GM23248 (cell line): ENCODE measurements around the gene TAF8.

Experiments
- EZH2 ChIP-seq: fragments of 200-600 bp; sonication (generic); IDR thresholded peaks from 2 replicates; pipeline ENCODE4 v1.6.1; 2018; ENCODE audit warnings: antibody characterized with exemption, mild to moderate bottlenecking; ENCODE audit not compliant: insufficient read depth, poor library complexity, severe bottlenecking
- EZH2phosphoT487 ChIP-seq: fragments of 200-600 bp; sonication (generic); IDR thresholded peaks from 2 replicates; pipeline ENCODE4 v1.6.1; 2018; ENCODE audit warnings: antibody characterized with exemption, moderate library complexity, mild to moderate bottlenecking, low read depth; ENCODE audit not compliant: insufficient read depth

DNA sequence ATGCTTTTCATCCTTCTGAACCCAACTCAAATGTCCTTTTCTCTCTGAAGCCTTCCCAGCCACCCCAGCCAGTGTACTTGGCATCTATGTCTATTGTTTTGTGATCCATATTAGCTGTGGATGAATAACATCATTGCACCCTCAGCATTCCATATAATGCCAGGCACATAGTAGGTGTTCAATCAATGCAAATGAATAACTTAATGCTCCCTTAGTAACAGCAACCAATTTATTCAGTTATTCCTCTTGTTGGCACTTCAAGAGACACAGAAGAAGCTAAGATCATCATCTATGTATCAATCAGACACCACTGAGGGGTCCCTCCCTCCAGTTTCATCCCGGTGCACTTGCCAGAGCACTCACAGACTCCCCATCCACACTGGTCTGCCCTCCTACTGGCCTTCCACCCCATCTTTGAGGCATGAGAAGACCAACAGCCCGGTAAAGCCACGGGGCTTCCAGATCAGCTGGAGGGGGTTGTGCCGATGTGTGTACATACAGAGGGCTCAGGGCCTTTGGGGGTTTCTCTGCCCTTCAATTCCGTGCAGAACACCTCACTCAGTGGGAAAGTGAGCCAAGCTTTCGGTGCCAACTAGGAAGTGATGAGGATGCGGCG is 2.4 kb upstream of the TAF8 start:
- TF ChIP-seq EZH2, result no peak
- TF ChIP-seq EZH2phosphoT487, result no peak
